NCI-H1417 treated with DMSO at 0.1 percent for 48 hours (cell line): ENCODE measurements around the gene CEP72.
"Not testable (repeated sequence)": the region's sequence is repeated elsewhere in the genome, so short reads cannot be mapped to it uniquely, and the experiment has no call there.

Experiments
- DNase-seq: peaks from one replicate; lab custom pipeline; 2025; lab: John Stamatoyannopoulos, UW

CEP72 gene

GRCh38 chr5:617896-618295 lies 5.8 kb downstream of the CEP72 start:
- DNase-seq, result no peak

- DNase-seq, result no peak
Measured at GRCh38 chr5:618450-618849, 6.3 kb downstream of the CEP72 start.

- no peak for DNase-seq
Measured at GRCh38 chr5:619444-619843, 7.3 kb downstream of the CEP72 start.

- no peak for DNase-seq
Measured at GRCh38 chr5:620152-620551, 8.0 kb downstream of the CEP72 start.

- no peak for DNase-seq
Measured at GRCh38 chr5:620586-621180, 8.5 kb downstream of the CEP72 start.

- DNase-seq, result no peak
Measured at GRCh38 chr5:621341-621761, 9.2 kb downstream of the CEP72 start.

- DNase-seq, result no peak
Measured at GRCh38 chr5:622359-622758, 10.2 kb downstream of the CEP72 start.

GRCh38 chr5:622946-623522 lies 10.9 kb downstream of the CEP72 start:
- DNase-seq, result no peak

GRCh38 chr5:623531-623930 lies 11.4 kb downstream of the CEP72 start:
- no peak for DNase-seq

GRCh38 chr5:624118-624950 lies 12.2 kb downstream of the CEP72 start:
- no peak for DNase-seq

GRCh38 chr5:624951-625230 lies 12.8 kb downstream of the CEP72 start:
- no peak for DNase-seq

- DNase-seq, result no peak
Measured at GRCh38 chr5:625516-625915, 13.4 kb downstream of the CEP72 start.

GRCh38 chr5:626850-627249 lies 14.7 kb downstream of the CEP72 start:
- DNase-seq, result no peak

GRCh38 chr5:627840-628239 lies 15.7 kb downstream of the CEP72 start:
- DNase-seq, result no peak

- DNase-seq, result not testable (repeated sequence)
Measured at GRCh38 chr5:628351-629205, 16.4 kb downstream of the CEP72 start.

- no peak for DNase-seq
Measured at GRCh38 chr5:633501-633955, 21.4 kb downstream of the CEP72 start.

GRCh38 chr5:634191-634590 lies 22.1 kb downstream of the CEP72 start:
- no peak for DNase-seq

- no peak for DNase-seq
Measured at GRCh38 chr5:635306-636055, 23.3 kb downstream of the CEP72 start.

- no peak for DNase-seq
Measured at GRCh38 chr5:636951-637350, 24.8 kb downstream of the CEP72 start.

GRCh38 chr5:637581-638450 lies 25.7 kb downstream of the CEP72 start:
- DNase-seq, result no peak
